Effector memory CD4-positive, alpha-beta T cell (primary cell): ENCODE measurements around the gene AUNIP.

Experiments
- DNase-seq, 3 donors: peaks; one replicate each; pipeline ENCODE4 v3.0.0-alpha.2; 2020
- H3K27ac ChIP-seq: 2 replicates; pipeline ENCODE4 v1.7.0; 2013; ENCODE audit warnings: mild to moderate bottlenecking, low read length, moderate library complexity; ENCODE audit not compliant: insufficient read depth, poor library complexity, severe bottlenecking
- H3K27me3 ChIP-seq: replicated peaks from 2 replicates; pipeline ENCODE4 v1.7.0; 2013; ENCODE audit warnings: mild to moderate bottlenecking, low read length; ENCODE audit not compliant: insufficient read depth, control insufficient read depth, poor library complexity, severe bottlenecking
- H3K36me3 ChIP-seq: 2 replicates; pipeline ENCODE4 v1.7.0; 2013; ENCODE audit warnings: mild to moderate bottlenecking, low read length, moderate library complexity; ENCODE audit not compliant: control insufficient read depth, insufficient read depth
- H3K4me1 ChIP-seq: 2 replicates; pipeline ENCODE4 v1.7.0; 2013; ENCODE audit warnings: low read length, mild to moderate bottlenecking; ENCODE audit not compliant: control insufficient read depth, insufficient read depth, poor library complexity, severe bottlenecking
- H3K4me3 ChIP-seq: 2 replicates; pipeline ENCODE4 v1.7.0; 2013; ENCODE audit warnings: low read length, low read depth, mild to moderate bottlenecking; ENCODE audit not compliant: insufficient read depth, poor library complexity, severe bottlenecking
- H3K9me3 ChIP-seq: 2 replicates; pipeline ENCODE4 v1.7.0; 2013; ENCODE audit warnings: mild to moderate bottlenecking, low read length, moderate library complexity; ENCODE audit not compliant: control insufficient read depth

Gene AUNIP

GRCh38 chr1:25831569-25832196, 27.6 kb downstream of the AUNIP start:
- no peaks in the 10 kb centered on the region for H3K9me3 ChIP-seq
- H3K4me3 ChIP-seq, result no peak overlapping the region
- no peak overlapping the region for H3K27ac ChIP-seq
- no peaks in the 10 kb centered on the region for H3K4me1 ChIP-seq
- no peak for DNase-seq
- H3K27me3 ChIP-seq, result no peaks in the 10 kb centered on the region
- peaks cover 56% of the 10 kb centered on the region for H3K36me3 ChIP-seq

GRCh38 chr1:25829046-25829445, 30.2 kb downstream of the AUNIP start:
- no peak for DNase-seq
- H3K4me3 ChIP-seq, result no peak overlapping the region
- H3K27ac ChIP-seq, result no peak overlapping the region
- H3K9me3 ChIP-seq, result no peaks in the 10 kb centered on the region
- no peaks in the 10 kb centered on the region for H3K4me1 ChIP-seq
- H3K36me3 ChIP-seq, result peaks cover 64% of the 10 kb centered on the region
- no peaks in the 10 kb centered on the region for H3K27me3 ChIP-seq

- no peaks in the 10 kb centered on the region for H3K9me3 ChIP-seq
- H3K27me3 ChIP-seq, result no peaks in the 10 kb centered on the region
- no peak overlapping the region for H3K27ac ChIP-seq
- H3K36me3 ChIP-seq, result peaks cover 64% of the 10 kb centered on the region
- no peak overlapping the region for H3K4me3 ChIP-seq
- H3K4me1 ChIP-seq, result no peaks in the 10 kb centered on the region
- DNase-seq, result no peak
These were observed 30.8 kb downstream of the AUNIP start for GRCh38 chr1:25828491-25828890.

- peaks cover 4% of the 10 kb centered on the region for H3K4me1 ChIP-seq
- no peaks in the 10 kb centered on the region for H3K27me3 ChIP-seq
- H3K36me3 ChIP-seq, result peaks cover 52% of the 10 kb centered on the region
- no peak overlapping the region for H3K27ac ChIP-seq
- H3K9me3 ChIP-seq, result no peaks in the 10 kb centered on the region
- no peak overlapping the region for H3K4me3 ChIP-seq
- no peak for DNase-seq
These were observed 32.7 kb downstream of the AUNIP start for GRCh38 chr1:25826571-25826970.

GRCh38 chr1:25825605-25826004, 33.7 kb downstream of the AUNIP start:
- DNase-seq, result no peak
- no peak overlapping the region for H3K4me3 ChIP-seq
- peaks cover 13% of the 10 kb centered on the region for H3K4me1 ChIP-seq
- H3K27ac ChIP-seq, result no peak overlapping the region
- H3K36me3 ChIP-seq, result peaks cover 42% of the 10 kb centered on the region
- H3K27me3 ChIP-seq, result no peaks in the 10 kb centered on the region
- no peaks in the 10 kb centered on the region for H3K9me3 ChIP-seq

GRCh38 chr1:25821630-25822091, 37.6 kb downstream of the AUNIP start:
- Histone ChIP-seq H3K9me3 (no peaks in the 10 kb centered on the region), H3K4me3 (no peak overlapping the region), H3K27ac (no peak overlapping the region), H3K36me3 (peaks cover 8% of the 10 kb centered on the region), H3K27me3 (no peaks in the 10 kb centered on the region), H3K4me1 (peaks cover 24% of the 10 kb centered on the region)
- no peak for DNase-seq

- Histone ChIP-seq H3K4me3 (peak overlapping the region; percentile 78), H3K9me3 (no peaks in the 10 kb centered on the region), H3K36me3 (peaks cover 2% of the 10 kb centered on the region), H3K27me3 (no peaks in the 10 kb centered on the region), H3K4me1 (peaks cover 24% of the 10 kb centered on the region), H3K27ac (peak overlapping the region; percentile 80)
- no peak for DNase-seq
These were observed 38.2 kb downstream of the AUNIP start for GRCh38 chr1:25821112-25821476.

- peak overlapping the region; percentile 78 for H3K4me3 ChIP-seq
- H3K27me3 ChIP-seq, result no peaks in the 10 kb centered on the region
- H3K27ac ChIP-seq, result peak overlapping the region; percentile 80
- peaks cover 24% of the 10 kb centered on the region for H3K4me1 ChIP-seq
- DNase-seq, result peak; percentile 47 to 54 (median 53)
- peaks cover 3% of the 10 kb centered on the region for H3K36me3 ChIP-seq
- H3K9me3 ChIP-seq, result no peaks in the 10 kb centered on the region
These were observed 38.8 kb downstream of the AUNIP start for GRCh38 chr1:25820247-25821111.

- Histone ChIP-seq H3K4me1 (peaks cover 24% of the 10 kb centered on the region), H3K36me3 (peaks cover 10% of the 10 kb centered on the region), H3K27me3 (no peaks in the 10 kb centered on the region), H3K27ac (peak within 1 kb of the TSS; percentile 80), H3K9me3 (no peaks in the 10 kb centered on the region), H3K4me3 (peak within 1 kb of the TSS; percentile 78)
- DNase-seq, result peak; percentile 88 to 91 (median 89)
These were observed 39.6 kb downstream of the AUNIP start, which contains the start of gene MTFR1L for GRCh38 chr1:25819491-25820246. Gene MTFR1L (plus strand): TSS chr1:25819954. CDS start chr1:25823105, 3,151 bp downstream.
